ENCODE results near the gene ZNF519. TPM values are rescaled to one million over a fixed set of nuclear protein-coding genes. Genes with fewer than 3 reads are reported as not detected.

The ZNF519 gene
- total RNA-seq, 2 donors from 2014 or later: 2.6 to 6.5 TPM

- Histone ChIP-seq H3K27ac (no peak overlapping the region), H3K36me3 (no peaks in the 10 kb centered on the region), H3K9me3 (no peaks in the 10 kb centered on the region), H3K4me3 (no peak overlapping the region), H3K27me3 (replicated peaks; ENCODE audit: insufficient read depth) (no peaks in the 10 kb centered on the region), H3K4me1 (replicated peaks) (no peaks in the 10 kb centered on the region)
- TF ChIP-seq CTCF (IDR thresholded peaks at IDR 0.05) (no peak), POLR2AphosphoS5 (IDR thresholded peaks at IDR 0.05) (no peak), POLR2A (IDR thresholded peaks at IDR 0.05) (no peak)
- 96% methylated on average over 2 of the region's 2 CpGs for WGBS
- DNase-seq (ENCODE audit: low spot score): no peak
- intact Hi-C loops (cut with DNase I): no loop called here
Measured at GRCh38 chr18:14097761-14098160, 34.5 kb downstream of the ZNF519 start.

DNA sequence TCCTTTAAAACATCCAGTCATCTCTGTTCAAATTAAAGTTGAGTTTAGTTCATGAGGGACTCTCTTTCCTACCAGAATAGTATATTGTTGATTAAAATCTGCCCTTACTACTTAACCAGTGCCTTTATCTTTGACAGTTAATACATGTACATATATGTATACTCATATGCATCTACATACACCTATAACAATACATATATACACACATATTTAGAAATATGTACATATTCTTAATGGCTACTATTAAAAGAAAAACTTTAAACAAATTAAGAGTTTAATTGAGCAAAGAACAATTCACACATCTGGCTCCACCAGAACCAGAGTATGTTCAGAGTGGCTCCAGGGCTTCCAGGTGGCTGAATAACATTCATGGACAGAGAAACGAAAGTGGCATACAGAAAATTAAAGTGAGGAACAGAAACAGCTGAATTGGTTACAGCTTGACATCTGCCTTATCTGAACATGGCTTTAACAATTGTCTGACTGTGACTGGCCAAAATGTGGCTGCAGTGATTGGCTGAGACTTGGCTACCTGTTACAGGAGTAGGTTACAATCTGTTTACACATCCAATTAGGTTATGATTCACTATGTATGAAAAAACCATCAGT lies 38.8 kb downstream of the ZNF519 start:
- H3K36me3 ChIP-seq: no peaks in the 10 kb centered on the region
- H3K9me3 ChIP-seq: no peaks in the 10 kb centered on the region
- no peaks in the 10 kb centered on the region for H3K27me3 ChIP-seq (replicated peaks; ENCODE audit: insufficient read depth)
- no peak for DNase-seq (ENCODE audit: low spot score)
- TF ChIP-seq POLR2A (IDR thresholded peaks at IDR 0.05) (no peak), POLR2AphosphoS5 (IDR thresholded peaks at IDR 0.05) (no peak), CTCF (IDR thresholded peaks at IDR 0.05) (no peak)
- WGBS: 64% methylated on average over 1 of the region's 1 CpG
- intact Hi-C loops (cut with DNase I): no loop called here
- no peak overlapping the region for H3K4me3 ChIP-seq
- no peaks in the 10 kb centered on the region for H3K4me1 ChIP-seq (replicated peaks)
- no peak overlapping the region for H3K27ac ChIP-seq

GRCh38 chr18:14092625-14093306 lies 39.5 kb downstream of the ZNF519 start:
- Histone ChIP-seq H3K4me3 (no peak overlapping the region), H3K9me3 (no peaks in the 10 kb centered on the region), H3K36me3 (no peaks in the 10 kb centered on the region), H3K4me1 (replicated peaks) (no peaks in the 10 kb centered on the region), H3K27ac (no peak overlapping the region), H3K27me3 (replicated peaks; ENCODE audit: insufficient read depth) (no peaks in the 10 kb centered on the region)
- intact Hi-C loops (cut with DNase I): no loop called here
- DNase-seq (ENCODE audit: low spot score): no peak
- WGBS: 92% methylated on average over 7 of the region's 7 CpGs
- TF ChIP-seq POLR2AphosphoS5 (IDR thresholded peaks at IDR 0.05) (no peak), POLR2A (IDR thresholded peaks at IDR 0.05) (no peak), CTCF (IDR thresholded peaks at IDR 0.05) (no peak)

- intact Hi-C loops (cut with DNase I): loop anchor here (5.0 kb wide), 1 partner anchor 267 kb away; the partner anchor contains the start of gene MC5R
- 80% methylated on average over 10 of the region's 10 CpGs for WGBS
- peak; percentile 13 for DNase-seq (ENCODE audit: low spot score)
Measured at GRCh38 chr18:14089781-14090180, 42.5 kb downstream of the ZNF519 start.

More at GRCh38 chr18:14089781-14090180, 42.5 kb downstream of the ZNF519 start:
- Histone ChIP-seq H3K4me1 (replicated peaks) (no peaks in the 10 kb centered on the region), H3K9me3 (no peaks in the 10 kb centered on the region), H3K27ac (no peak overlapping the region), H3K4me3 (no peak overlapping the region), H3K27me3 (replicated peaks; ENCODE audit: insufficient read depth) (no peaks in the 10 kb centered on the region), H3K36me3 (no peaks in the 10 kb centered on the region)
- TF ChIP-seq POLR2AphosphoS5 (IDR thresholded peaks at IDR 0.05) (no peak), CTCF (IDR thresholded peaks at IDR 0.05) (no peak), POLR2A (IDR thresholded peaks at IDR 0.05) (no peak)

Data from prostate gland (tissue), 2 donors.